OCI-LY7 (cell line): ENCODE data around the gene GATA3. TPM values are rescaled to one million over a fixed set of nuclear protein-coding genes. Genes with fewer than 3 reads are reported as not detected.

ENCODE experiments used
- BruUV-seq: library from RNA; stranded (reverse); fragments of 400-500 nt; replicated peaks from 2 replicates; lab custom pipeline; 2021; lab: Mats Ljungman, UMichigan
- CTCF ChIA-PET: fragments of 300-600 bp; sonication (Branson Sonifier 250); formaldehyde crosslinking; loops from one replicate; lab custom pipeline; 2022; ENCODE audit warnings: antibody characterized with exemption; ENCODE audit not compliant: unreplicated experiment; lab: Charles Lee
- POLR2A ChIA-PET: fragments of 300-600 bp; sonication (Branson Sonifier 250); formaldehyde crosslinking; loops from one replicate; lab custom pipeline; 2022; ENCODE audit warnings: antibody characterized with exemption; lab: Charles Lee
- DNase-seq: peaks from one replicate; pipeline ENCODE4 v3.0.0-alpha.2; 2015; ENCODE audit warnings: low spot score
- H2AFZ ChIP-seq: fragments of 200-600 bp; sonication (generic), shearing (Covaris generic); 2 replicates; pipeline ENCODE4 v1.6.1; 2014; ENCODE audit warnings: mild to moderate bottlenecking, antibody characterized with exemption, low read length, moderate library complexity
- H3K27ac ChIP-seq: fragments of 200-600 bp; sonication (generic); 2 replicates; pipeline ENCODE4 v1.5.1; 2014; ENCODE audit warnings: mixed run types, low read depth, mild to moderate bottlenecking, moderate library complexity, low read length, inconsistent platforms; ENCODE audit not compliant: poor library complexity, severe bottlenecking
- H3K36me3 ChIP-seq: fragments of 200-600 bp; sonication (generic); 2 replicates; pipeline ENCODE4 v1.6.1; 2014; ENCODE audit warnings: mild to moderate bottlenecking, antibody characterized with exemption, low read length, moderate library complexity, mixed read lengths; ENCODE audit not compliant: insufficient read depth
- H3K4me1 ChIP-seq: fragments of 200-600 bp; sonication (generic); 2 replicates; pipeline ENCODE4 v1.5.1; 2014; ENCODE audit warnings: mild to moderate bottlenecking, low read length; ENCODE audit not compliant: insufficient read depth, poor library complexity, severe bottlenecking
- H3K4me2 ChIP-seq: fragments of 200-600 bp; sonication (generic); 2 replicates; pipeline ENCODE4 v1.6.1; 2014; ENCODE audit warnings: mild to moderate bottlenecking, low read length
- H3K4me3 ChIP-seq: fragments of 200-600 bp; sonication (generic); 2 replicates; pipeline ENCODE4 v1.5.1; 2014; ENCODE audit warnings: mild to moderate bottlenecking, low read depth, low read length; ENCODE audit not compliant: poor library complexity, severe bottlenecking
- H3K79me2 ChIP-seq: fragments of 200-600 bp; sonication (generic); 2 replicates; pipeline ENCODE4 v1.6.1; 2016; ENCODE audit warnings: low read depth, mild to moderate bottlenecking, low read length, moderate library complexity, mixed read lengths; ENCODE audit not compliant: insufficient read depth
- H3K9me2 ChIP-seq: fragments of 200-600 bp; sonication (generic); 2 replicates; pipeline ENCODE4 v1.6.1; 2016; ENCODE audit warnings: mild to moderate bottlenecking, low read length, mixed read lengths; ENCODE audit not compliant: insufficient read depth
- H3K9me3 ChIP-seq: fragments of 200-600 bp; sonication (generic); 2 replicates; pipeline ENCODE4 v1.6.1; 2014; ENCODE audit warnings: mild to moderate bottlenecking, mixed run types, low read length, mixed read lengths
- H4K20me1 ChIP-seq: fragments of 200-600 bp; sonication (generic); 2 replicates; pipeline ENCODE4 v1.6.1; 2014; ENCODE audit warnings: mild to moderate bottlenecking, antibody characterized with exemption, low read length, moderate library complexity, mixed read lengths; ENCODE audit not compliant: insufficient read depth
- EZH2phosphoT487 ChIP-seq: fragments of 200-600 bp; sonication (generic); IDR thresholded peaks from 2 replicates; pipeline ENCODE4 v1.6.1; 2018; ENCODE audit warnings: low read depth, borderline replicate concordance, mild to moderate bottlenecking, mixed run types, antibody characterized with exemption, low read length, moderate library complexity, mixed read lengths
- intact Hi-C: fragments of 100-400 bp; cut with micrococcal nuclease; formaldehyde crosslinking; loops from one replicate; pipeline ENCODE4 v1.10.0; 2022; ENCODE audit not compliant: unreplicated experiment
- total RNA-seq, 2 experiments: library from RNA; depleted of rRNA in 1 of 2; stranded (reverse); fragments of >200 nt in 1 of 2; shearing (Covaris generic) in 1 of 2; gene quantifications; 2 replicates each; pipeline ENCODE4 v1.2.3, GENCODE V29; 2014 to 2022
- TF ChIP-seq, protein P1 (sequence below): fragments of 200-600 bp; sonication (generic); conservative IDR thresholded peaks from 2 replicates; pipeline ENCODE4 v1.5.1; 2014; ENCODE audit warnings: mild to moderate bottlenecking, antibody characterized with exemption, low read length, moderate library complexity, mixed read lengths

The GATA3 gene
- total RNA-seq, 2 experiments from 2014 or later, result not detected

DNA sequence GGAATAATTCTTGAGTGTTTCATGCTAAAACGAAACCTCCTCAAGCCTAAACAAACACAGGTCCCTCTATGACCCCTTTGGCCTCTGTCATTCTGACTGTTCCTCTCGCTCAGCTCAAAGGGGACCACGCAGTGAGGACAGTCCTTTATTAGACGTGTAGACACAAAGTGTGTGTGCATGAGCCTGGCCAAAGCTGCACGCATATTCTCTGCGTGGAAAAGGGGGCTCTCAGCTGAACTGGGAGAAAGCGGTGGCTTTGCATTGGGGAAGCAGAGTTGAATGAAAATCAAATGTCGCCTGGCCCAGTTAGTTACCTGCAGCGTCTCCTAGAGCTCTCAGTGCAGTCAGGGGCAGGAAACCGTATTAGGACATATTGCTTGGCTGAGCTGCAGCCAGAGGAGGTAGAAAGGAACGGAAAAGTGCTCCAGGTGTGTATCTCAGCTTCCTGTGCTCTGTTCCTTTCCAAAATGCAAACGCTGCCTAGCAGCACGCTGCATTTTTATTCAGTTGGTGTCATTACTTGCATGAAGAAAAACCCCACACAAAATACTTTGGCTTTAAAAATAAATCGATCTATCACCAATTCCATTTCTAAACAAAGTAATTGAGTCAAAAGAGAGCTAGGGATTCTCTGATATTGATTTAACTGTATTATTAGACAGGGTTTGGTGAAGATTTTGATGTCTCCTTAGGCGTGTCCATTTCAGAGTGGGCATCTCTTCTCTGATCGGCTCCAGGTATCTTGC, 4.9 kb downstream of the GATA3 start:
- Histone ChIP-seq H3K4me2 (peak overlapping the region; percentile 40), H3K9me3 (no peaks in the 10 kb centered on the region), H2AFZ (peak overlapping the region; percentile 20; the same call in 1 of the 2 replicates), H4K20me1 (no peaks in the 10 kb centered on the region), H3K4me1 (peaks cover 21% of the 10 kb centered on the region), H3K79me2 (no peaks in the 10 kb centered on the region), H3K27ac (no peak overlapping the region), H3K4me3 (no peak overlapping the region), H3K9me2 (no peaks in the 10 kb centered on the region), H3K36me3 (no peaks in the 10 kb centered on the region)
- DNase-seq, result peak; percentile 17
- BruUV-seq, result no TSS peak
- intact Hi-C loops, result loop anchor here (10.0 kb wide), 1 partner anchor 1145 kb away; no protein-coding TSS in a partner anchor
- CTCF ChIA-PET, result no interaction called here
- POLR2A ChIA-PET, result no interaction called here
- TF ChIP-seq, protein P1, sequence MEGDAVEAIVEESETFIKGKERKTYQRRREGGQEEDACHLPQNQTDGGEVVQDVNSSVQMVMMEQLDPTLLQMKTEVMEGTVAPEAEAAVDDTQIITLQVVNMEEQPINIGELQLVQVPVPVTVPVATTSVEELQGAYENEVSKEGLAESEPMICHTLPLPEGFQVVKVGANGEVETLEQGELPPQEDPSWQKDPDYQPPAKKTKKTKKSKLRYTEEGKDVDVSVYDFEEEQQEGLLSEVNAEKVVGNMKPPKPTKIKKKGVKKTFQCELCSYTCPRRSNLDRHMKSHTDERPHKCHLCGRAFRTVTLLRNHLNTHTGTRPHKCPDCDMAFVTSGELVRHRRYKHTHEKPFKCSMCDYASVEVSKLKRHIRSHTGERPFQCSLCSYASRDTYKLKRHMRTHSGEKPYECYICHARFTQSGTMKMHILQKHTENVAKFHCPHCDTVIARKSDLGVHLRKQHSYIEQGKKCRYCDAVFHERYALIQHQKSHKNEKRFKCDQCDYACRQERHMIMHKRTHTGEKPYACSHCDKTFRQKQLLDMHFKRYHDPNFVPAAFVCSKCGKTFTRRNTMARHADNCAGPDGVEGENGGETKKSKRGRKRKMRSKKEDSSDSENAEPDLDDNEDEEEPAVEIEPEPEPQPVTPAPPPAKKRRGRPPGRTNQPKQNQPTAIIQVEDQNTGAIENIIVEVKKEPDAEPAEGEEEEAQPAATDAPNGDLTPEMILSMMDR, result no peak
- TF ChIP-seq EZH2phosphoT487, result no peak

DNA sequence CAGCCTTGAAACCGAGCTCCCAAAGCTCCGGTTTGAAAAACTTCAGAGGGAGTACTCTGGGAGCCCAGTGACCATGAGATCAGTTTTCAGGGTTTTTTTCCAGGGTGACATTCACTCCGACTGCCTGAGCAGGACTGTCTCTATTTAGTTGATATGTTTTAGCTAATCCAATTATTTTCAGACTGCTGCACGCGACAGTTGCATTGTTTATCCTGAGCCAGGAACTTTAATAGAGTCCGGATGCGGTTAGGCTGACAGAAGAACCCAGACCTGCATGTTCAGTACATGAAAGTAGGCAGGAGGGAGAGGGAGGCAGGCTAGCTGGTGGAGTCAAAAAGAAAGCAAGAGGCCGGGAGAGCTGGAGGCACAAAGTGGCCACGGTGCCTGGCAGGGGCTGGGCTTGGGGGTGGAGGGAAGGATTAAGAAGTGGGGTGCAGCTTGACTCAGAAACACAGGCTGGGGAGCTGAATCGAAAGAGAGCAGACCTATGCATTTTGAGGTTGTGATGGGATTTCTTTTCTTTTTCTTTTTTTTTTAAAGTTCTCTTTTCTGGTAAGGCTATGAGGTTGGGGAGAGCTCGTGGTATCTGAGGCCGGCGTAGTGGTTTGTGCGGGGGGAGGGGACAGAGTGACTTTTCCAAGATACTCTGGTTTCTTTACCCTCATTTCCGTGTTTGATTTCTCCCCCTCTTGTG, 5.7 kb downstream of the GATA3 start:
- peak overlapping the region; percentile 40 for H3K4me2 ChIP-seq
- H2AFZ ChIP-seq, result peak overlapping the region; percentile 20; the same call in 1 of the 2 replicates
- peaks cover 21% of the 10 kb centered on the region for H3K4me1 ChIP-seq
- BruUV-seq, result no TSS peak
- H4K20me1 ChIP-seq, result no peaks in the 10 kb centered on the region
- H3K9me2 ChIP-seq, result no peaks in the 10 kb centered on the region
- DNase-seq, result peak; percentile 41
- H3K79me2 ChIP-seq, result no peaks in the 10 kb centered on the region
- H3K36me3 ChIP-seq, result no peaks in the 10 kb centered on the region
- ChIA-PET POLR2A (no interaction called here), CTCF (no interaction called here)
- no peak for TF ChIP-seq EZH2phosphoT487
- TF ChIP-seq, protein P1, result no peak
- no peak overlapping the region for H3K27ac ChIP-seq
- intact Hi-C loops, result no loop called here
- no peak overlapping the region for H3K4me3 ChIP-seq
- no peaks in the 10 kb centered on the region for H3K9me3 ChIP-seq
